Measurements from ENCODE around the gene ASCC3.
"Not testable (repeated sequence)": the region's sequence is repeated elsewhere in the genome, so short reads cannot be mapped to it uniquely, and the experiment has no call there.

Gene ASCC3

GRCh38 chr6:100785982-100786381 lies 95.1 kb downstream of the ASCC3 start:
- TF ChIP-seq CTCF (IDR thresholded peaks at IDR 0.05; ENCODE audit: low read depth, low read length): no peak
- no peak overlapping the region for H3K4me3 ChIP-seq (ENCODE audit: low read depth, low read length)

- no peak for TF ChIP-seq CTCF (IDR thresholded peaks at IDR 0.05; ENCODE audit: low read depth, low read length)
- no peak overlapping the region for H3K4me3 ChIP-seq (ENCODE audit: low read depth, low read length)
Measured at GRCh38 chr6:100780648-100781047, 100.5 kb downstream of the ASCC3 start.

GRCh38 chr6:100775667-100776066 lies 105.5 kb downstream of the ASCC3 start:
- TF ChIP-seq CTCF (IDR thresholded peaks at IDR 0.05; ENCODE audit: low read depth, low read length): no peak
- no peak overlapping the region for H3K4me3 ChIP-seq (ENCODE audit: low read depth, low read length)

GRCh38 chr6:100774681-100775080 lies 106.4 kb downstream of the ASCC3 start:
- no peak overlapping the region for H3K4me3 ChIP-seq (ENCODE audit: low read depth, low read length)
- TF ChIP-seq CTCF (IDR thresholded peaks at IDR 0.05; ENCODE audit: low read depth, low read length): no peak

GRCh38 chr6:100768816-100769351 lies 112.2 kb downstream of the ASCC3 start:
- H3K4me3 ChIP-seq (ENCODE audit: low read depth, low read length): no peak overlapping the region
- TF ChIP-seq CTCF (IDR thresholded peaks at IDR 0.05; ENCODE audit: low read depth, low read length): no peak

GRCh38 chr6:100763617-100764241 lies 117.4 kb downstream of the ASCC3 start:
- TF ChIP-seq CTCF (IDR thresholded peaks at IDR 0.05; ENCODE audit: low read depth, low read length): no peak

GRCh38 chr6:100761841-100762240 lies 119.3 kb downstream of the ASCC3 start:
- no peak overlapping the region for H3K4me3 ChIP-seq (ENCODE audit: low read depth, low read length)
- no peak for TF ChIP-seq CTCF (IDR thresholded peaks at IDR 0.05; ENCODE audit: low read depth, low read length)

More at GRCh38 chr6:100763617-100764241, 117.4 kb downstream of the ASCC3 start:
- H3K4me3 ChIP-seq (ENCODE audit: low read depth, low read length): no peak overlapping the region

GRCh38 chr6:100758386-100758785 lies 122.7 kb downstream of the ASCC3 start:
- H3K4me3 ChIP-seq (ENCODE audit: low read depth, low read length): not testable (repeated sequence)

Data from WI38 (cell line).